GM21723 (cell line): ENCODE data around the gene PPP1R3G.

ENCODE experiments used
- ATAC-seq: cut with Tn5 transposase; IDR thresholded peaks from one replicate; pipeline ENCODE4 v1.9.1; 2021; ENCODE audit warnings: mild to moderate bottlenecking, moderate library complexity; ENCODE audit not compliant: unreplicated experiment

Gene PPP1R3G

DNA sequence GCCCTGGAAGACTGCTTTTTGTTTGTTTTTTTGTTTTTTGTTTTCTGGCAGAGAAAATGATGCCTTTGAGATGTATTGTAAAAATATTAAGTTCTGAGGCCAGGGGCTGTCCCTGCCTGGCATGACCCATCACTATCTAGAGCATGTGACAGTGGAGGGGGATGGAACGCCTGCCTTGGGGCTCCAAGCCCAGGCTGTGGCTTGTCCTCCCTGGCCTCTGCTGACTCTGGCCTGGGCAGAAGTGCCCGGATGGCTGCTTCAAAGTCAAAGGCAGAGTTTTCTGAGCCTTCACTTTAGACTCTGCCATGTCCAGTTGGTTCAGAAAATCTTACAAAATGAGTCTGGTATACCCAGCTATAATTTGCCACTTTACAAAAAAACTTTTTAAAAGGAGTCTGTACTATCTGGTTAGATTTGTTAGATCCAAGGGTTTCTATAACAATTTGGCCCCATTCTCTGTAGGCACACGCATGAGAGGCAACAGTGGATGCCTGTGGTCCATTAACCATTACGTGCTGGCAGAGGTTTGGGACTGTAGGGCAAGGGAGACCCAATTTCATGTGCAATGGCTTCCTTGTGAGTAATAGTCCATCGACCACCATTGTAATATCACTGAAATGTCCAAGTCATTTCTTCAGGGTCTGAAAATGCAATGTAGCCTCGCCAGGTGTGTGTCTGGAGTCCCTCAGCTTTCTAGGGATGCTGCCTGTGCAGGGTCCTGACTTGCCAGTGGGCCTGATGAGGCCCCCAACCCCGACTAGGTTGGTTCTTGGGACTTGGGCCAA lies 8.3 kb downstream of the PPP1R3G start:
- ATAC-seq, result no peak

DNA sequence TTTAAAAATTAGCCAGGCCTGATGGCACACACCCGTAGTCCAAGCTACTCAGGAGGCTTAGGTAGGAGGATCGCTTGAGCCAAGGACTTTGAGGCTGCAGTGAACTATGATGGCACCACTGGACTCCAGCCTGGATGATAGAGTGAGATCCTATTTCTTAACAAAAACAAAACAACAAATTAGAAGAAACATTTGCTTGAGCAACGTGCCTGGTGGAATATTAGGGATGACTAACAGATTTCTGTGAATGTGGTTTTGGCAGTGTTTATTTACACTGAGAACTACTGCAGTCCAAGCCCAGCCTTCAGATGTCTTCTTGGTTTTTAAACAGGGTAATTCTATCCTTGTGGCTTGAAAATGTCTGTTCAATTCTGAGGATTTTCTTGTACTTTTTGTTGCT lies 9.2 kb downstream of the PPP1R3G start:
- no peak for ATAC-seq

DNA sequence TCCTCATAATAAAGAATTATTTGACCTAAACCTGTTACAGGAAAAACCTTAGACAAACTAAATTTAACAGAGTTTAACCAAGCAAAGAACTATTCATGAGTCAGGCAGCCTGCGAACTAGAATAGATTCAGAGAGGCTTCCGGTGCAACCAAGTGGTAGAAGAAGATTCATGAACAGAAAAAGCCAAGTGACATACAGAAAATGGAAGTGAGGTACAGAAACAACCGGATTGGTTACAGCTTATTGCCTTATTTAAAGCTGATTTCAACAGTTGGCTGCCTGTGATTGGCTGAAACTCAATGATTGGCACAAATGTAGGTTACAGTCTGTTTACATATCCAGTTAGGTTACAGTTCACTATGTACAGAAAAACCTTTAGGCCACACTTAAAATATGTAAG lies 10.1 kb downstream of the PPP1R3G start:
- ATAC-seq, result peak; percentile 61

DNA sequence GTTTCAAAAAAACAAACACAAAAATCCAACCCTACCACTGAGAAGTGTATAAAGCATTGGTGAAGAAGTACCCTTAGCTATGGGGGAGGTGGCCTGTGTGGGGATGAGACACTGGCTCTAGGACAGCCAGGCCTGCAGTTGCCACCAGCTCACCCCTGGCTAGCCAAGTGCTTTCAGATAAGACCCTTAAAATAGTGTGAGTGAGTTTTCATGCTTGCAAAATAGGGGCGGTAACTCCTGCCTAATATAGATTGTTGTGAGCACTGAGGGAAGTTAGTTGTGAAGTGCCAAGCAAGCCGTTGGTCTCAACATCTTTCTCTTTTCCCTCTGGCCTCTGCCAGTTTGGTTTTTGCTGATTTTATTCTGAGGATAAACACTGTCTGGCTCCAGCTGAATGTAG lies 11.3 kb downstream of the PPP1R3G start:
- no peak for ATAC-seq

DNA sequence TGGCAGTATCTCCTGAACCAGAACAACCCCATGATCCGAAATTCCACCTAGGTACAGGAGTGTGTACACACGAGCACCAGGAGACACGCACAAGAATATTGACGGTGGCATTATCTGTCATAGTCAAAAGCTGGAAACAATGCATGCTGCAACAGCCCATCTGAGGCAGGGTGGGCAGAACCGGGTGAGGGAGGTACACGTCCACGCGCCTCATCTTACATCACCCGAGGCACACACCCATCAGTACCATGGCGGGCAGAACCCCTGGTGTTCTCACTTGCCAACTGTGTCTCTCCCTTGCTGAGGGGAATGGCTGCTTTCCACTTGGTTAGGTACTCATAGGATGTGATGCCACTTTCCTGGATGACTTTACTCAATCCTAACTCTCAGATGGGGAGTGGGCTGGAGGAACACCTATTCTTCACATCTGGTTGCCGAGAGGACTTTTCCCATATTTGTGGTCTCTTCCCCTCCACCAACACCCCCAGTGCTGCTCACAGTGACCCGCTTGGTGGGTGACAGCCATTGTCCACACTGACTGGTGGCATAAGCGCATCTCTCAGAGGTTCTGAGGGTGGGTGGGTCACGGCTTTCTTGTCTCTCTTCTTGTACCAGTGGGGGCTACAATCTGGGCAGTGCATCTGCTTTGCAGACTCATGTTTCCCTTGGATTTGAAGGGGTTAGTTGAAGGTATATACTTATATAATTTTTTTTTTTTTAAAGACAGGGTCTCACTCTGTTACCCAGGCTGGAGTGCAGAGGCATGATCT lies 13.5 kb downstream of the PPP1R3G start:
- no peak for ATAC-seq

DNA sequence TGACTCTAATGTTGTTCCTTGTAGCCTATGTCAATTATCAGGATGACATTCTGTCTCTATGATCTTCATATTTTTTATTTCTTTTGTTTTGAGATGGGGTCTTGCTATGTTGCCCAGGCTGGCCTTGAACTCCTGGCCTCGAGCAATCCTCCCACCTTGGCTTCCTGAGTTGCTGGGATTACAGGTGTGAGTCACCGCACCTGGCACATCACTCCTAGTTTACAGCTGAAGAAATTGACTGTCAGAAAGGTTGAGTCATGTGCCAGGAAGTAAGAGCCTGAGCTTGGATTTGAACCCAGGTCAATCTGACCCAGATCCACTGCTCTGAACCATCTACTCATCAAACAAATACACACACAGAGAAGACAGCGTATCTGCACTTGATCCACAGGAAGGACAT lies 14.4 kb downstream of the PPP1R3G start:
- no peak for ATAC-seq

DNA sequence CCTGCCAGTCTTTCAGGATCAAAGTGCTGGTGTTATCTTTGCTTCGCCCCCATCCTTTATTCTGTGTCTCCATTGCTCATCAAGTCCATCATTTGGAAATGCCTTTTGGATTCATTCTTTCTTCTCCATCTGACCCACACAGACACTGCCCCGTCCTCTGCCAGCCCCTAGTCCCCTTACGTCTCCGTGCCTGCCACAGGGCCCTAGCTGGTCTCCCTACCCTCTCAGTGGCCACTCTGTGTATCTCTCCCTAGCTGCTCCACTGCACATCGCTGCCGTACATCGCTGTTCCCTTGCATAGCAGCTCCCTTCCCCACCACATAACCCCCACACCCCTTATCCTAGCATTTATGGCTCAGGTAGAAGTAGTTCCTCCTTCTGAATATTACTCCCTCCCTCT lies 15.7 kb downstream of the PPP1R3G start:
- ATAC-seq, result no peak

DNA sequence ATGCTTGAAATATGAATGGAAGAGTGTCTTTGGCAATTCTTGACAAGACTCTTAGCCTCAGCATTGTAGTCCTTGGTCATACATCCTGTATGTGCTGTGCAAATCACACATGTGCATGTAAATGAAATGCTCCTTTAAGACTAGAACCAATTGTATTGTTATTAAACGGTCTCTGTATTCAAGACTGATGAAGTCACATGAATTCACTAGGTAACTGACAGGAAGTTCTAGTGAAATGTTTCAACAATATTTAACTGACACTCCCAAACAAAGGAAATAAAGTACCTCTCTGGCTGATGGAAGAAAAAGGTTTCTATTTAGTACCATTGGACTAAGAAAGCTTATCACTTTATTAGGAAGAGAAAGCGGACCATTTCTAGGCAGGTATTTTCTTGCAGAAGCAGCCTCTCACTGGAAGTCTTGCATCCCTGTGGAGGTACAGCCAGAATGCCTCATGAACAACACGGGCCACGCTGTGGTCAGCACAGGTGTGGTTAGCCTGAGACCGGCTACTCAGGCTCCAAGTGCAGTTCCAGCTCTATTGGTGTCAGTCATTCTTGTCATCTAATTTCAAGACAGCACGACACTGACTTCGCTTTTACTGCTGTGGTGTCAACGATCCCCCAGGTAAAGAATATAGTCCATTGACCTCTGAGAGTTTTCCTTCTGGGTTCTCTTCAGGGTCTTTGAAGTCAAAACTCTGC lies 17.3 kb downstream of the PPP1R3G start:
- no peak for ATAC-seq

DNA sequence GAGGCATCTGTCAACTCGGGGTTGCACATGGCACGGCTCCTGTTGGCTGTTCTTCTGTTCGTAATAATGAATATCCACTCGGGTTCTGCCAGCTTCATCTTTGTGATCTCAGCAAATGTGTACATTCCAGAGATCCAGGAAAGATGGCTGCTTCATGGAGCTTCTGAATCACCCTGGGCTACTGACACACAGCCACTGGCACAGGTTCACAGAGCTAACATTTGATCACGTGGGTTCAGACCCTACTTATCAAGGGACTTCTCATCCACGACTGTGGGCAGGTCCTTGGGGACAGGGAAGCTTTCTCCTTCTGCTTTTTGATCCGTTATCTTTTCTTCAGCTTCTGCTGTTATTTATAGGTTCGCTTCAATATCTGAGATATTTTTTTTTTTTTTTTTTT lies 18.1 kb downstream of the PPP1R3G start:
- no peak for ATAC-seq

DNA sequence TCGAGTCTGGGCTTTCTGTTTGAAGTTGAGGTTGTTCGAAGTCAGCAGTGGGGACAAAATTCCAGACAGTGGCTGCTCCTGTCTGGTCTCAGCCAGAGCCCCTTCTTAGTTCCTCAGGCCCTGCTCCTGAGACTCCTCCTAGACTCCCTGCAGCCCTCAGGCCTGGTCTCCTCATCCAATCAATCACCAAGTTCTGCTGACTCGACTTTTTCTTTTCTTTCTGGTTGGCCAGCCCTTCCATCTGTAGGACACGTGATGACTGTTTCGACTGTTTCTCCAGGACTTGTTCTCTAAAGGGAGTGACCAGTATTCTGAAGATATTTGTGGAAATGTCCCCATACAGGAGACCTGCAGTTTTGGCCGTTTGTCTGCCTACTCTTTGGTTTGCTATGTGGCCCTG lies 19.5 kb downstream of the PPP1R3G start:
- ATAC-seq, result no peak

DNA sequence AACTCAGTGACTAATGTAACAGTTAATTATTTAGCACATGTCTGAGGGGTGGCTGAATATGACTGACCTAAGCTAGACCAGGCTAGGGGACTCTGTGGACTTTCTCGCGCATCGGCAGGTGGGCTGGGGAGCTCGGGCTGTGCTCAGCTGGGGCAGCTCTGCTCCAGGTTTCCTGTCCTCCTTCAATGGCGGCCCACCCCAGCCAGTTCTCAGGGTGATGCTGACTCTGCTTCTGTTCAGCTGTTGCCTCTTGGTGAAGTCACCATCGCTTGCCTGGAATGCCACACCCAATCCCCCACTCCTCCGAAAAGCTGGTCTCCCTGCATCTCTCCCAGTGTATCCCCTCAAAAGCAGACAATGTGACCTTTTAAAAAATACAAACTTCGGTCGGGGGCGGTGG lies 20.0 kb downstream of the PPP1R3G start:
- no peak for ATAC-seq

DNA sequence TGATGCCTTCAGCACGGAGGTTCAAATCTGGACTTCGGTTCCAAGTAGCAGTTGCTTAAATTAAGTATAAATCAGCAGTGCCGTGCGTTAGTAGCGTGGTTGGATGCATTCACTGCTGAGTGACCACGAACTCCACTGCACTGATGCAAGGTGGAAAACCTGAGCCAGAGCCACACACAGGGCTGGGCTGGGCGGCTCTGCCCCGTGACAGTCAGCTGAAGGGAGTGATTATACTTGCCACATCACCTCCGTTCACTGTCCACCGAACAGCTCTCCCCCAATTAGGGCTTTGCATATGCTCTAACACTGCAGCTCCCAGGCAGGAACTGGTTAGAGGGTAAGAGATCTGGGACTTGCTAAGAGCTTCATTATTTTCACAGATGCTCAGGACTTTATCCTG lies 22.2 kb downstream of the PPP1R3G start:
- no peak for ATAC-seq

DNA sequence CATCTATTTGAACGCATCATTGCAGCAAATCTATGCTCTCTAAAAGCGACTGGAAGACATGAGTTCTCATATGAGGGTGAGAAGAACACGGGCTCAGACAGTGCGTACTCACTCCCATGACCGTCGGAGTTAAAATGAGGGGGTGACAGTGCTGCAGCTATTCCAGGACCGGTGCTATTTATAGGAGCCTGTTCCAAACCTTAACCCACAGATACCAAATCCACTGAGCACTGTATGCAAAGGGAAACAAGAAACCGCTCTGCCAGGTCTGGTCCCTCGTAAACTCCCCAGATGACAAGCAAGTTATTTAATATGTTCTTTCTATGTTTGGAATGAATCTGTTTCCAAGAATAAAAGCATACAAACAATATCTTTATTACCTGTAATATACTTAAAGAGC lies 22.9 kb downstream of the PPP1R3G start:
- no peak for ATAC-seq

DNA sequence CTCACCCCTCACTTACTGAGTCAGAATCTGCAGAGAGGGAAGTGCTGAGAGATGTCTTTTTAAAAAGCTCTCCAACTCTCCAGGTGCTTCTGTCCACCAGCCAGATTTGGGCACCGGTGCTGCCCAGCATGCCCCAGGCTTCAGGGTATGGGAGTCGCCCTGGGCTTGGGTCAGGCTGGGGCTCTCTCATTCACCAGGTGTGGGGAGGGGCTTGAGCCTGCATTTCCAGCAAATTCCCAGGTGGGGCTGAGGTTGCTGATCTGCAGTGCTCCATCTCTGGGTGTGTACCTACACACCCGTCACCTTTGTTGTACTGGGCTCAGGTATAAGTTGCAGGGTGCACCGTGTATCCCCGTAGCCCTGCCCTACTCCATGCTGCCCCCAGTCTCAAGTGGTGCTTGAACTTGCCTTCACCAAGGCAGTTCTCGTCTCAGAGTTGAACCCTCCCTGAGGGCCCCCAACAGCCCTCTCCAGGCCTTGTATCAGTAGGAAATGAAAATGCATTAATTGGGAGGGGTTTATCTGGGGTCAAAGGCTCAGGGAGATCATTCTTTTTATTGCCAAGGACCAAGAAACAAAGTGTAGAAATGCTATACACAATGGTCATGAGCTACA lies 23.5 kb downstream of the PPP1R3G start:
- no peak for ATAC-seq

DNA sequence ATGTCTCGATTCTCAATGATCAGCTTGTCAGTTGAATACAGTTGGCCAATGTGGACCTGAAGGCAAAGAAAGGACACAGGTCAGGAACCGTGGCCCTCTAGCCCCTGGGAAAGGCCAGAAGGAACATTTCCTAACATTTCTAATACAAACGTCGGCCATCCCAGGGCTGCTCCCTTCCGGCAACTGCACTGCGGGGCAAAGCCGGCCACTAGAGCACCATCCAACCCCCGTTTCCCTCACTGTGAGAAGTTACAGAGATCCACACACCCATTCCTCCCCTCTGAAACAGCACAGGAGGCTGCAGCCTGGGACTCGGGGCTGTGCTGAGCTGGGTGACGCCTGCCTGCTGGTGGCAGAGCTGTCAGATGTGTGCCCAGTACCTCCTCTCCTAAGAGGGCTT lies 24.3 kb downstream of the PPP1R3G start:
- ATAC-seq, result no peak

DNA sequence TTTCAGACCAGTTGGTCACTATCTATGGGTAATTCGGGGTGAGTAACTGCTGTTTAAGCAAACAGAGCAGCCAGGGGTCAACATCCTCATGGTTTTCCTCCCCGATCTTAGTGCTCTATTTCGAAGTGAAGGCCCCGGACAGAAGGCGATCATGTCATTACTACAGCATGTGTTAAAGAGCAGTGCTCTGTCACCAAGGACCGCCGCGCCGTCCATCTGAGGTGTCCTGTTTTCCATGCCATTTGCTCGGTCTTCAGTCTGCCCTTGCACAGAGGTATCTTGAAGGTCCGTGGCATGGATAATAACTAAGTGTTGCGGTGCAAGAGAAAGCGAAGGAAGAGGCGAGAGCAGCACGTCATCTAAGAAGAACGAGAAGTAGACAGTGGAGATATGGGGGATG lies 25.1 kb downstream of the PPP1R3G start:
- no peak for ATAC-seq

DNA sequence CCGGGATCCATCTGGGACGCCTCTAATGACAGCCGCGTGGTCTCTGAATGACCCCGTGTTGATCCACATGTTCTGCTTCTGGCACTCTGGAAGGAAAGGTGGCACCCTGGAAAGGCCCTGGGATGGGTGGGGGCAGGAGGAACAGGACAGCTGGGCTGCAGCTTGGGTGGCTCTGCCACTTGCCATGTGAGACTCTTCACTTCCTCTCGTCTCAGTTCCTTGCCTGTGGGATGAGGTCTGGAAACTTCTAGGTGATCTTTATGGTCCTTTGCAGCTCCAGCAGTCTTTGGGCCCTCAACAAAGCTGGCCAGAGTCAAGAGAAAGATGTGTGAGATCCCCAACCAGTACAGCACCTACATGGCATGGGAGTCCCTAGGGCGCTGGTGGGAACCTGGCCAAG lies 26.5 kb downstream of the PPP1R3G start:
- ATAC-seq, result no peak

DNA sequence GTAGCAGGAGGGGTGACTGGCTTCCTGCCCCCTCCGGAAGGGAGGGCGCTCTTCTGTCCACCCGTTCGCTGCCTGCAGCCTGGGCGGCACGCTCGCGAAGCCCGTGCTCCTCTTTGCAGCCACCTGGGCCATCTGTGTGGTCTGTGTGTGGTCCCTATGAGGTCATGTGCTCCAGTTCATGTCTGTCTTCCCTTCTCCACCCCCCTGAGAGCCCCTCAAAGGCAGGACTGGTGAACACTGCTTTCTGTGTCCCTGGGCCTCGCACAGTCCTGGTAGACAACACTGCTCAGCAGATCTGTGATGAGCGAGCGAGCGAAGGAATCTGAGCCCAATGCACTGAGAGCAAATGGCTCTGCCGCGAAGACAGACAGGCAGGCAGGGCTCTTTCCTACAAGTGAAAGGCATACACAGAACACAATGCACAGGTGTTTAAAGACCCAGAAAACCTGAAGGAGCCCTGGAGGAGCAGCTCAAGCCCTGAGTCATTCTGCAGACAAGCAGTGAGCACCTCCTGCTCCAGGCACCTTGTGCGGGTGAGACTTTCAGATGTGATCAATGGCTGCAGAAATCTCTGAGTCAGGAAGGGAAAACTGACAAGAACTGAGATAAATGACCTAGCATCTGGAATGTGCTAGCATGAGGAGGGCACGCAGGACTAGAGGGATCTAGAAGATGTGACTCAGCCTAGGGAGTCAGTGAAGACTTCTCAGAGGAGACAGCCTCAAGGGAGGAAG lies 27.1 kb downstream of the PPP1R3G start:
- no peak for ATAC-seq

DNA sequence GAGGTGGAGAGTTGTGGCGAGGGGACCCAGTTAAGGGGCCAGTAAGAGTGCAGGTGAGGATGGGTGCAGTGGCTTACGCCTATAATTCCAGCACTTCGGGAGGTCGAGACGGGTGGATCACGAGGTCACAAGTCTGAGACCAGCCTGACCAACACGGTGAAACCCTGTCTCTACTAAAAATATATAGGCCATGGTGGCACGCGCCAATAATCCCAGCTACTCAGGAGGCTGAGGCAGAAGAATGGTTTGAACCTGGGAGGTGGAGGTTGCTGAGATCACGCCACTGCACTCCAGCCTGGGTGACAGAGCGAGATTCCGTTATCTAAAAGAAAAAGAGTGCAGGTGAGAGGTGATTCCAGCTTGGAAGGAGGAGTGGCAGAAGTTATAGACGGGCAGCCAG lies 28.0 kb downstream of the PPP1R3G start:
- ATAC-seq, result no peak

DNA sequence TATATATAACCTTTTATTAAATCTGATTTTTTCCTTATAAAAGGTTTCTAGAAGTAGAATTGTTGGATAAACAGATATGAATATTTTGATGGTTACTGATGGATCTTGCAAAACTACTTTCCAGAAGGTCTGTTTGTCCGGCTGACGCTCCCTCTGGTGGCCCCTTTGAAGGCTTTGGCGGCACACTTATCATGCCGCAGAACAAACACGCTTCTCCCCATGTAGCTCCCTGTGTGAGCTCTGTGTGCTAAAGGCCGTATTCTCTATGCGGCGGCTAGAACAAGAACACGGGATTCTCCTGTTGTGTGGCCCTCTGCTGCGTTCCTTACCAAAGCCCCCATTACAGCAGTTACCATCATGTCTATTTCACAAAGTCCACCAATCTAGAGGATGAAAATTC lies 30.0 kb downstream of the PPP1R3G start:
- ATAC-seq, result no peak
